SHP77 treated with DMSO at 0.1 percent for 48 hours (cell line): ENCODE data around the gene PCMT1.

Experiments
- DNase-seq: peaks from one replicate; lab custom pipeline; 2025; lab: John Stamatoyannopoulos, UW

Gene PCMT1

DNA sequence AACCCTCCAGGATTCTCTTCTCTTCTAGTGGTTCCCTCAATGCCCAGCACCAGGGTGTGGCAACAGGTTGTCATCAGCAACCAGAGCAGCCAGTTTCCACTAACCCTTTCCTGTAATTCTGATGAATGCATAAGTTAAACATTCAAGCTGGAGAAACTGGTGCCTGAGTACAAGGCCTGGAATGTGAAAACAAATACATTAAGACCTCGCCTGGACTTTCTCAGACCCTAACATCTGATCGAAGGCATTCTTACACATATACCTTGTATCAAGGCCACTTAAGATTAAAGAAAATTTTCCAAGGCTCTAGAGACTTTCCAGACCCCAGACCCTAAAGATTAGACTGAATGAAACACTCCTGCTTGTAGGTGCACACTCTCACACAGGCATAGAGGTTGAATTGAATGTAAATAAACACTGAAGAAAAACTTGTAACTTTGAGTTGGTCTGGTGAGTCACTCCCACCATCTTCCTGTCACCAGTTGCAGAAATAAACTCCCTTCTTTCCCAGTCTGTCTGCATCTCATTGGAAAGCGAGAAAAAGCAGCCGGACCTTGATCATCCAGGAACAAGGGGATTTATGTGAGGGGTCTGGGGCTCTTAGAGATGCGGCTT lies 105.6 kb downstream of the PCMT1 start:
- no peak for DNase-seq

GRCh38 chr6:149855741-149856140 lies 106.2 kb downstream of the PCMT1 start:
- DNase-seq: no peak

DNA sequence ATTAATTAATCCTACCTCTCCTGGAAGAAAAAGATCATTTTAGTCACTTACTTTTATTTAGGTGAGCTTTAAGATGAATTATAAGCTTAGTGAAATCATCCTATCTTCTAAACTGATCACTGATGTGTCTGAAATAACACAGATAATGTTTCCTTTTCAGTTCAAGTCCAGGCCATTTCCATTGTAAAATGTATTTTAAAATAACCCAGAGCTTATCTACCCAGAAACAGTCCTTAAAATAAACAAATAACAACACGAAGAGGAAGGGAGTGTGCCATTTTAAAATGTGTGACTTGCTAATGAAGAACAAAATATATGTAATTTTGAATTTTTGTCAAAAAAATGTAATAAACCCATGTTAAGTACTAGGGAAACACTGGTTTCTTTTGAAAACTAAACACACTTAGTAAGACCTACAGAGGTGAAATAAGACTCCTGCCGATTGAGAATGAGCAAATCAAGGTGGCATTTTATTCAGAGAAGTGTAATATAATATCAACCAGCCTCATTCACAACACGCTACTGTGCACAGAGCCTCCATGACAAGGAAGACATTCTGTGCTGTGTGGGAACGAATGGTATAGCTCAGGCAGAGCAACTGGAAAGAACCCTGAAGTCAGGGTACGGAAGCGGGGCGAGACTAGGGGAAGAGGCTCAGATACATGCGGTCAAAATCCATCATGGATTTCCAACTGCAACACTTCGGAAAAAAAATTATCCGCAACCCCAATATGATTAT lies 106.9 kb downstream of the PCMT1 start:
- DNase-seq: no peak

GRCh38 chr6:149857541-149857940 lies 108.0 kb downstream of the PCMT1 start:
- no peak for DNase-seq

DNA sequence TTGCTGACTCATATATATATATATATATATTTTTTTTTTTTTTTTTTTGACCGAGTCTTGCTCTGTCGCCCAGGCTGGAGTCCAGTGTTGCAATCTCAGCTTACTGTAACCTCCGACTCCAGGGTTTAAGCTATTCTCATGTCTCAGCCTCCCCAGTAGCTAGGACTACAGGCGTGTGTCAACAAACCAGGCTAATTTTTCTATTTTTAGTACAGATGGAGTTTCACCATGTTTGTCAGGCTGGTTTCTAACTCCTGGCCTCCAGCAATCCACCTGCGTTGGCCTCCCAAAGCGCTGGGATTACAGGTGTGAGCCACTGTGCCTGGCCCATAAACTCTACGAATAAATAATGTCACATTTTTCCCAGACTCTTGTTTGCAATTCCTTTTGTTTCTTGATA lies 109.8 kb downstream of the PCMT1 start:
- peak; percentile 50 for DNase-seq

- peak; percentile 33 for DNase-seq
Measured at GRCh38 chr6:149859938-149860337, 110.4 kb downstream of the PCMT1 start.

- no peak for DNase-seq
Measured at GRCh38 chr6:149860513-149860833, 110.9 kb downstream of the PCMT1 start.
